ENCODE measurements around the gene LIFR.

GRCh38 chr5:38529955-38530646 is 26.3 kb downstream of the LIFR start:
- TF ChIP-seq CTCF (IDR thresholded peaks at IDR 0.05; ENCODE audit: insufficient read depth, low read depth, low read length) = no peak
- no peak for TF ChIP-seq EZH2 (IDR thresholded peaks at IDR 0.05; ENCODE audit: insufficient read depth, low read length)
